AG09309 (cell line): ENCODE data around the gene ANKRD13A.
A peak's percentile ranks its signal among the peaks of the same experiment; 100 is the strongest.
"Not testable (repeated sequence)": the region's sequence is repeated elsewhere in the genome, so short reads cannot be mapped to it uniquely, and the experiment has no call there.

ENCODE experiments used
- DNase-seq: peaks from one replicate; pipeline ENCODE4 v3.0.0-alpha.2; 2010; ENCODE audit warnings: low read depth
- H3K4me3 ChIP-seq: 2 replicates; pipeline ENCODE4 v1.5.1; 2011; ENCODE audit warnings: mild to moderate bottlenecking, low read depth, low read length, moderate library complexity; ENCODE audit not compliant: control insufficient read depth
- CTCF ChIP-seq: IDR thresholded peaks from 2 replicates; pipeline ENCODE4 v1.5.1; 2011; ENCODE audit warnings: mild to moderate bottlenecking, low read depth, low read length, inconsistent platforms; ENCODE audit not compliant: insufficient read depth, control insufficient read depth; ENCODE audit errors: missing control alignments

ANKRD13A gene

DNA sequence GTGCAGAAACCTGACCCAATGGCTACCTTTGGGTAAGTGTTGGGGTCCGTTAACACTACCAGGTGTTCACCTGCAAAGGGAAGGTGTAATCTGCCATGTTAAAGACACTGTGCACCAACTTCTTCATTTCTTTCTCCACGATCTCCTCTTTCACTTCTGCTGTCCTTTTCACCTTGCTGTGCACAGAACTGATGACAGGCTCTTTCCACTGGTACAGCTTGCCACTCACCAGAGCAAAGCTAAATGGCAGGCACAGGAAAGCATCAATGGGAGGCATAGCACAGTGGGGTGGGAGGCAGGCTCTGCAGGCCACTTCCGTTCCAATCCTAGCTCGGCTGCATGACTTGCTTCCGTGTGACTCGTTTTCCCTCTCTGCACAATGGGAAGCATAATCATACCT, 51.7 kb downstream of the ANKRD13A start:
- no peak overlapping the region for H3K4me3 ChIP-seq
- no peak for DNase-seq
- no peak for TF ChIP-seq CTCF

GRCh38 chr12:110055375-110056352, 56.4 kb downstream of the ANKRD13A start:
- DNase-seq: peak; percentile 58
- not testable (repeated sequence) for H3K4me3 ChIP-seq

- DNase-seq, H3K4me3 ChIP-seq: not testable (repeated sequence)
Measured at GRCh38 chr12:110056643-110057042, 57.4 kb downstream of the ANKRD13A start.

DNA sequence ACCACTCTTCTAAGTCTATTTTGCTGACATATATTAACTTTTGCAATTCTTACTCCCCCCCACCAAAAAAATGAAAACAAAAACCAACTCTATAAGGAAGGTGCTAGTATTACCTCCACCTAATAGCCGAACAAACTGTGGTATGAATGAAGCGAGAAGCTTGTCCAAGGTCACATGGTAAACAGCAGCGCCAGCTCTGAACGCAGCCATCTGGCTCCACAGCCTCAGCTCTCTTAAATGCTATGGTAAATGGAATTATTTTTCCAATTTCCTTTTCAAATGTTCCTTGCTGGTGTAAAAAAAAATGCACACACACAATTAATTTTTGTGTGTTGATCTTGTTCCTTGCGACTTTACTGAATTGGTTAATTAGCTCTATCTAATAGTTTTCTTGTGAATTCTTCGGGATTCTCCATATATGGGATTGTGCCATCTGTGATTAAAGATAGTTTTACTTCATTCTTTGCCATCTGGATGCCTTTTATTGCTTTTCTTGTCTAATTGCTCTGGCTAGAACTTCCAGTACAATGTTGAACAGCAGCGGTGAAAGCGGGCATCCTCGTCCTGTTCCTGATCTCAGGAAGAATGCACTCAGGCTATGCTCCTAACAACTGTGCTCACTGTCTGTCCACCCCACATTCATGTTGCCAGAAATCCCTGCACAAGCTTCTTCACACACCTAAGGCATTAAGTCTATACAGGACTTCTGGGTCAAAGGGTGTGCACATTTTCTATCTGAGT, 59.8 kb downstream of the ANKRD13A start:
- DNase-seq: no peak
- TF ChIP-seq CTCF: no peak
- no peak overlapping the region for H3K4me3 ChIP-seq

DNA sequence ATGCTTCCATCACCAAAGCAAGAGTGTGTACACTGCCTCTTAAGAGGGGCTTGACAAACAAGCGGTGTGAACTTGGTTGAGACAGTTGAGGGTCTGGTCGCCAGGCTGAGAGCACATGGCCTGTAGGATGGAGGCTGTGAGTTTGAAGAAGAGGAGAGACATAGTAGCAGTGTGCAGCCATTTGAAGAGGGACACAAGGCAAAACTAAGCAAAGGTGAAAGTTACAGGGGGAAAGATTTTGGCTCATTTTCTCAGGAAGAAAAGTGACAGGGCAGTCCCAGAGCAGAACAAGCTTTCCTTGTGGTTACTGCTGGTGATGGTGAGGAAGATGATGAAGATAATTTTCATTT, 60.4 kb downstream of the ANKRD13A start:
- DNase-seq: no peak
- TF ChIP-seq CTCF: no peak
- no peak overlapping the region for H3K4me3 ChIP-seq

- DNase-seq: no peak
- no peak overlapping the region for H3K4me3 ChIP-seq
- TF ChIP-seq CTCF: no peak
Measured at GRCh38 chr12:110062241-110062640, 63.0 kb downstream of the ANKRD13A start.

- no peak for DNase-seq
- no peak overlapping the region for H3K4me3 ChIP-seq
- no peak for TF ChIP-seq CTCF
Measured at GRCh38 chr12:110065540-110065939, 66.3 kb downstream of the ANKRD13A start.
